Testis (tissue), 2 donors: ENCODE measurements around the gene RS1.

Experiments
- CTCF ChIP-seq, 3 experiments: fragments of 450-650 bp in 2 of 3; fragments of 200-600 bp in 1 of 3; sonication (generic) in 1 of 3; IDR thresholded peaks; one replicate each; pipeline ENCODE4 v1.5.1; 2016 to 2019; ENCODE audit warnings: antibody characterized with exemption in 3 of 3, mild to moderate bottlenecking in 2 of 3, moderate library complexity in 1 of 3
- POLR2A ChIP-seq: fragments of 450-650 bp; IDR thresholded peaks from one replicate; pipeline ENCODE4 v1.6.1; 2017; ENCODE audit warnings: antibody characterized with exemption, mild to moderate bottlenecking, moderate library complexity

- TF ChIP-seq CTCF (IDR thresholded peaks at IDR 0.05): no peak
- TF ChIP-seq POLR2A: no peak
These were observed 29.9 kb upstream of the RS1 start for GRCh38 chrX:18701621-18702361.
